ENCODE measurements around the gene LAD1. TPM values are rescaled to one million over a fixed set of nuclear protein-coding genes. Genes with fewer than 3 reads are reported as not detected.
A peak's percentile ranks its signal among the peaks of the same experiment; 100 is the strongest.

LAD1 gene
- total RNA-seq, 5 donors from 2014 or later (not counting 1 experiment from before 2014, with no cell fraction given): 0.53 to 1.7 (median 1.1) TPM; not detected in 2

GRCh38 chr1:201397675-201398074 is 1.4 kb downstream of the LAD1 start:
- DNase-seq (no peak), ATAC-seq (replicated peaks in 1 of 4) (no peak)
- ChIA-PET POLR2A (no interaction called here), CTCF (no interaction called here)
- peaks cover 0 to 8% (median 4%) of the 10 kb centered on the region in 3 donors for H3K4me1 Mint-ChIP-seq
- H3K36me3 Mint-ChIP-seq: no peaks in the 10 kb centered on the region
- H3K9me3 Mint-ChIP-seq: no peaks in the 10 kb centered on the region
- no peak overlapping the region for H3K27ac ChIP-seq (ENCODE audit: low read length)
- no peak overlapping the region for H3K27ac Mint-ChIP-seq
- H3K27me3 ChIP-seq (replicated peaks in 1 of 2; ENCODE audit: control insufficient read depth in 2 of 2, extremely low read depth in 1 of 2, insufficient read depth in 2 of 2, low read length in 1 of 2): peaks cover 7 to 53% of the 10 kb centered on the region in 2 experiments
- H3K9me3 ChIP-seq: no peaks in the 10 kb centered on the region
- peak overlapping the region in 1 of 3 donors; percentile 7 for H3K4me3 Mint-ChIP-seq
- peaks cover 0 to 4% of the 10 kb centered on the region in 2 experiments for H3K4me1 ChIP-seq (ENCODE audit: control insufficient read depth in 1 of 2, extremely low read depth in 1 of 2, insufficient read depth in 2 of 2, low read length in 2 of 2)
- H3K27me3 Mint-ChIP-seq: peaks cover 34 to 49% of the 10 kb centered on the region in 2 donors
- H3K36me3 ChIP-seq (ENCODE audit: control insufficient read depth in 2 of 2, extremely low read depth in 1 of 2, insufficient read depth in 1 of 2, low read length in 1 of 2): no peaks in the 10 kb centered on the region
- H3K4me3 ChIP-seq (ENCODE audit: control insufficient read depth in 1 of 2, extremely low read depth in 1 of 2, low read length in 1 of 2): no peak overlapping the region
- no CpG with 5 or more reads among the region's 2 CpGs for WGBS (ENCODE audit: insufficient coverage)

- no peak for DNase-seq
- ATAC-seq (replicated peaks in 1 of 4): no peak
- H3K36me3 ChIP-seq (ENCODE audit: control insufficient read depth in 2 of 2, extremely low read depth in 1 of 2, insufficient read depth in 1 of 2, low read length in 1 of 2): no peaks in the 10 kb centered on the region
- H3K4me1 Mint-ChIP-seq: peaks cover 0 to 8% (median 4%) of the 10 kb centered on the region in 3 donors
- peaks cover 5 to 53% of the 10 kb centered on the region in 2 experiments for H3K27me3 ChIP-seq (replicated peaks in 1 of 2; ENCODE audit: control insufficient read depth in 2 of 2, extremely low read depth in 1 of 2, insufficient read depth in 2 of 2, low read length in 1 of 2)
- H3K27ac ChIP-seq (ENCODE audit: low read length): no peak overlapping the region
- no peak overlapping the region for H3K4me3 Mint-ChIP-seq
- no peak overlapping the region for H3K4me3 ChIP-seq (ENCODE audit: control insufficient read depth in 1 of 2, extremely low read depth in 1 of 2, low read length in 1 of 2)
- no peaks in the 10 kb centered on the region for H3K9me3 Mint-ChIP-seq
- peaks cover 0 to 4% of the 10 kb centered on the region in 2 experiments for H3K4me1 ChIP-seq (ENCODE audit: control insufficient read depth in 1 of 2, extremely low read depth in 1 of 2, insufficient read depth in 2 of 2, low read length in 2 of 2)
- no peak overlapping the region for H3K27ac Mint-ChIP-seq
- ChIA-PET CTCF (interaction anchor here in 1 of 2 donors (1.2 kb wide), 1 partner anchor 9 kb away, joined by 3 read pairs; no protein-coding TSS in a partner anchor), POLR2A (no interaction called here)
- WGBS (ENCODE audit: insufficient coverage): 71% methylated on average over 9 of the region's 10 CpGs
- no peaks in the 10 kb centered on the region for H3K9me3 ChIP-seq
- H3K27me3 Mint-ChIP-seq: peaks cover 41 to 51% of the 10 kb centered on the region in 2 donors
- no peaks in the 10 kb centered on the region for H3K36me3 Mint-ChIP-seq
Observed at GRCh38 chr1:201396861-201397464, 2.2 kb downstream of the LAD1 start.

GRCh38 chr1:201395936-201396335 is 3.2 kb downstream of the LAD1 start:
- Histone ChIP-seq H3K9me3 (no peaks in the 10 kb centered on the region), H3K27me3 (replicated peaks in 1 of 2; ENCODE audit: control insufficient read depth in 2 of 2, extremely low read depth in 1 of 2, insufficient read depth in 2 of 2, low read length in 1 of 2) (peaks cover 0 to 53% of the 10 kb centered on the region in 2 experiments), H3K27ac (ENCODE audit: low read length) (no peak overlapping the region), H3K36me3 (ENCODE audit: control insufficient read depth in 2 of 2, extremely low read depth in 1 of 2, insufficient read depth in 1 of 2, low read length in 1 of 2) (no peaks in the 10 kb centered on the region), H3K4me3 (ENCODE audit: control insufficient read depth in 1 of 2, extremely low read depth in 1 of 2, low read length in 1 of 2) (no peak overlapping the region), H3K4me1 (ENCODE audit: control insufficient read depth in 1 of 2, extremely low read depth in 1 of 2, insufficient read depth in 2 of 2, low read length in 2 of 2) (peaks cover 0 to 4% of the 10 kb centered on the region in 2 experiments)
- peaks cover 0 to 8% (median 4%) of the 10 kb centered on the region in 3 donors for H3K4me1 Mint-ChIP-seq
- no peak for DNase-seq
- WGBS (ENCODE audit: insufficient coverage): 68% methylated on average over 3 of the region's 4 CpGs
- no peaks in the 10 kb centered on the region for H3K9me3 Mint-ChIP-seq
- ATAC-seq (replicated peaks in 1 of 4): no peak
- ChIA-PET CTCF (interaction anchor here in 1 of 2 donors (1.2 kb wide), 1 partner anchor 10 kb away, joined by 3 read pairs; no protein-coding TSS in a partner anchor), POLR2A (interaction anchor here in 1 of 2 donors (0.6 kb wide), 1 partner anchor 344 kb away, joined by 3 read pairs; no protein-coding TSS in a partner anchor)
- no peak overlapping the region for H3K4me3 Mint-ChIP-seq
- H3K36me3 Mint-ChIP-seq: no peaks in the 10 kb centered on the region
- H3K27me3 Mint-ChIP-seq: peaks cover 41 to 53% of the 10 kb centered on the region in 2 donors
- no peak overlapping the region for H3K27ac Mint-ChIP-seq

- H3K27ac ChIP-seq (ENCODE audit: low read length): no peak overlapping the region
- Mint-ChIP-seq H3K27me3 (peaks cover 37 to 39% of the 10 kb centered on the region in 2 donors), H3K9me3 (no peaks in the 10 kb centered on the region), H3K4me3 (no peak overlapping the region), H3K27ac (no peak overlapping the region), H3K36me3 (no peaks in the 10 kb centered on the region), H3K4me1 (peaks cover 0 to 6% (median 4%) of the 10 kb centered on the region in 3 donors)
- H3K27me3 ChIP-seq (replicated peaks in 1 of 2; ENCODE audit: control insufficient read depth in 2 of 2, extremely low read depth in 1 of 2, insufficient read depth in 2 of 2, low read length in 1 of 2): peaks cover 0 to 45% of the 10 kb centered on the region in 2 experiments
- no peak for ATAC-seq (replicated peaks in 1 of 4)
- no peak for DNase-seq
- peaks cover 0 to 4% of the 10 kb centered on the region in 2 experiments for H3K4me1 ChIP-seq (ENCODE audit: control insufficient read depth in 1 of 2, extremely low read depth in 1 of 2, insufficient read depth in 2 of 2, low read length in 2 of 2)
- whole genome bisulfite sequencing (ENCODE audit: insufficient coverage): 77% methylated on average over 3 of the region's 3 CpGs
- H3K9me3 ChIP-seq: no peaks in the 10 kb centered on the region
- ChIA-PET CTCF (interaction anchor here in 1 of 2 donors (0.8 kb wide), 1 partner anchor 15 kb away, joined by 3 read pairs; no protein-coding TSS in a partner anchor), POLR2A (no interaction called here)
- H3K36me3 ChIP-seq (ENCODE audit: control insufficient read depth in 2 of 2, extremely low read depth in 1 of 2, insufficient read depth in 1 of 2, low read length in 1 of 2): no peaks in the 10 kb centered on the region
- no peak overlapping the region for H3K4me3 ChIP-seq (ENCODE audit: control insufficient read depth in 1 of 2, extremely low read depth in 1 of 2, low read length in 1 of 2)
Observed at GRCh38 chr1:201394591-201394990, 4.5 kb downstream of the LAD1 start.

- no peak for ATAC-seq (replicated peaks in 1 of 4)
- WGBS (ENCODE audit: insufficient coverage): 6% methylated on average over 3 of the region's 3 CpGs
- ChIA-PET POLR2A (no interaction called here), CTCF (interaction anchor here in 1 of 2 donors (0.9 kb wide), 1 partner anchor 18 kb away, joined by 3 read pairs; no protein-coding TSS in a partner anchor)
- peaks cover 0 to 34% of the 10 kb centered on the region in 2 experiments for H3K27me3 ChIP-seq (replicated peaks in 1 of 2; ENCODE audit: control insufficient read depth in 2 of 2, extremely low read depth in 1 of 2, insufficient read depth in 2 of 2, low read length in 1 of 2)
- H3K4me3 Mint-ChIP-seq: no peak overlapping the region
- H3K27ac ChIP-seq (ENCODE audit: low read length): no peak overlapping the region
- H3K9me3 ChIP-seq: no peaks in the 10 kb centered on the region
- H3K36me3 ChIP-seq (ENCODE audit: control insufficient read depth in 2 of 2, extremely low read depth in 1 of 2, insufficient read depth in 1 of 2, low read length in 1 of 2): no peaks in the 10 kb centered on the region
- H3K4me1 ChIP-seq (ENCODE audit: control insufficient read depth in 1 of 2, extremely low read depth in 1 of 2, insufficient read depth in 2 of 2, low read length in 2 of 2): no peaks in the 10 kb centered on the region
- DNase-seq: no peak
- no peaks in the 10 kb centered on the region for H3K9me3 Mint-ChIP-seq
- no peak overlapping the region for H3K4me3 ChIP-seq (ENCODE audit: control insufficient read depth in 1 of 2, extremely low read depth in 1 of 2, low read length in 1 of 2)
- H3K4me1 Mint-ChIP-seq: no peaks in the 10 kb centered on the region
- no peak overlapping the region for H3K27ac Mint-ChIP-seq
- no peaks in the 10 kb centered on the region for H3K36me3 Mint-ChIP-seq
- H3K27me3 Mint-ChIP-seq: peaks cover 31 to 32% of the 10 kb centered on the region in 2 donors
Observed at GRCh38 chr1:201393076-201393475, 6.0 kb downstream of the LAD1 start.

- Histone ChIP-seq H3K27ac (ENCODE audit: low read length) (no peak overlapping the region), H3K27me3 (replicated peaks in 1 of 2; ENCODE audit: control insufficient read depth in 2 of 2, extremely low read depth in 1 of 2, insufficient read depth in 2 of 2, low read length in 1 of 2) (peaks cover 0 to 26% of the 10 kb centered on the region in 2 experiments), H3K4me1 (ENCODE audit: control insufficient read depth in 1 of 2, extremely low read depth in 1 of 2, insufficient read depth in 2 of 2, low read length in 2 of 2) (no peaks in the 10 kb centered on the region), H3K4me3 (ENCODE audit: control insufficient read depth in 1 of 2, extremely low read depth in 1 of 2, low read length in 1 of 2) (no peak overlapping the region), H3K36me3 (ENCODE audit: control insufficient read depth in 2 of 2, extremely low read depth in 1 of 2, insufficient read depth in 1 of 2, low read length in 1 of 2) (no peaks in the 10 kb centered on the region), H3K9me3 (no peaks in the 10 kb centered on the region)
- Mint-ChIP-seq H3K4me1 (no peaks in the 10 kb centered on the region), H3K27me3 (peaks cover 30 to 33% of the 10 kb centered on the region in 2 donors), H3K4me3 (no peak overlapping the region), H3K27ac (no peak overlapping the region), H3K36me3 (no peaks in the 10 kb centered on the region), H3K9me3 (no peaks in the 10 kb centered on the region)
- POLR2A ChIA-PET: no interaction called here
- 77% methylated on average over 6 of the region's 9 CpGs for WGBS (ENCODE audit: insufficient coverage)
- ATAC-seq (replicated peaks in 1 of 4) (no peak), DNase-seq (no peak)
- CTCF ChIA-PET: no interaction called here
Observed at GRCh38 chr1:201391651-201392511, 7.2 kb downstream of the LAD1 start.

Measured in T-cell (primary cell).